C4-2B (cell line): ENCODE data around the gene CDH11.

ENCODE experiments used
- CTCF ChIP-seq: fragments of 450-650 bp; conservative IDR thresholded peaks from 2 replicates; pipeline ENCODE4 v1.5.1; 2017; ENCODE audit warnings: mild to moderate bottlenecking
- ZFX ChIP-seq: fragments of 450-650 bp; IDR thresholded peaks from 2 replicates; pipeline ENCODE4 v1.6.1; 2017

GRCh38 chr16:64903770-64904169 lies 218.1 kb downstream of the CDH11 start:
- TF ChIP-seq CTCF: no peak
- no peak for TF ChIP-seq ZFX
